ENCODE results near the gene NUDT14. TPM values are rescaled to one million over a fixed set of nuclear protein-coding genes. Genes with fewer than 3 reads are reported as not detected.

The NUDT14 gene
- total RNA-seq, 1 experiment from 2014 or later = 75.3 TPM

DNA sequence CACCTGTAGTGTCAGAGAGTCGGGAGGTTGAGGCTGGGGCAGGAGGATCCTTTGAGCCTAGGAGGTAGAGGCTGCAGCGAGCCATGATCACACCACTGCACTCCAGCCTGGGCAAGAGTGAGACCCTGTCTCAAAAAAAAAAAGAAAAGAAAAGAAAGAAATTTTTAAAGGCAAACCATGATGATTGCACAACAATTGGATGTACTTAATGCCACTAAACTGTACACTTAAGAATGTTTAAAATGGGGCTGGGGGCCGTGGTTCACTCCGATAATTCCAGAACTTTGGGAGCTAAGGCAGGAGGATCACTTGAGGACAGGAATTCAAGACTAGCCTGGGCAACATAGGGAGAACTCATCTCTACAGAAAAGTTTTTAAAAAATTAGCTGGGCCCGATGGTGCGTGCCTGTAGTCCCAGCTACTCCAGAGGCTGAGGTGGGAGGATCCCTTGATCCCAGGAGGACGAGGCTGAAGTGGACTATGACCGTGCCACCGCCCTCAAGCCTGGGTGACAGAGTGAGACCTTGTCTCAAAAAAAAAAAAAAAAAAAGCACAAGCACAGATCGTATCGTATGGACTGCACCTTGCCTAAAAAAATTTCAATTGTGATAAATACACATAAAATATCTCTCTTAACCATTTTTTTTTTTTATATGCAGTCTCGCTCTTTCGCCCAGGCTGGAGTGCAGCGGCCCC lies 45.3 kb downstream of the NUDT14 start:
- Histone ChIP-seq H3K4me3 (ENCODE audit: low read depth in 2 of 2, low read length in 2 of 2) (no peak overlapping the region), H3K27ac (ENCODE audit: low read length) (no peak overlapping the region), H3K9me3 (ENCODE audit: control insufficient read depth, insufficient read depth, low read depth, low read length) (no peaks in the 10 kb centered on the region), H3K27me3 (ENCODE audit: control insufficient read depth, insufficient read depth, low read length) (no peaks in the 10 kb centered on the region), H3K36me3 (ENCODE audit: control insufficient read depth, insufficient read depth, low read length) (no peaks in the 10 kb centered on the region), H3K4me1 (ENCODE audit: control insufficient read depth, insufficient read depth, low read length) (no peaks in the 10 kb centered on the region)
- BruUV-seq (replicated peaks) = no TSS peak
- TF ChIP-seq TCF7L2 (IDR thresholded peaks at IDR 0.05; ENCODE audit: low read depth, low read length) (no peak), POLR2AphosphoS5 (IDR thresholded peaks at IDR 0.05; ENCODE audit: low read depth, low read length) (no peak)
- TF ChIP-seq, protein P1, sequence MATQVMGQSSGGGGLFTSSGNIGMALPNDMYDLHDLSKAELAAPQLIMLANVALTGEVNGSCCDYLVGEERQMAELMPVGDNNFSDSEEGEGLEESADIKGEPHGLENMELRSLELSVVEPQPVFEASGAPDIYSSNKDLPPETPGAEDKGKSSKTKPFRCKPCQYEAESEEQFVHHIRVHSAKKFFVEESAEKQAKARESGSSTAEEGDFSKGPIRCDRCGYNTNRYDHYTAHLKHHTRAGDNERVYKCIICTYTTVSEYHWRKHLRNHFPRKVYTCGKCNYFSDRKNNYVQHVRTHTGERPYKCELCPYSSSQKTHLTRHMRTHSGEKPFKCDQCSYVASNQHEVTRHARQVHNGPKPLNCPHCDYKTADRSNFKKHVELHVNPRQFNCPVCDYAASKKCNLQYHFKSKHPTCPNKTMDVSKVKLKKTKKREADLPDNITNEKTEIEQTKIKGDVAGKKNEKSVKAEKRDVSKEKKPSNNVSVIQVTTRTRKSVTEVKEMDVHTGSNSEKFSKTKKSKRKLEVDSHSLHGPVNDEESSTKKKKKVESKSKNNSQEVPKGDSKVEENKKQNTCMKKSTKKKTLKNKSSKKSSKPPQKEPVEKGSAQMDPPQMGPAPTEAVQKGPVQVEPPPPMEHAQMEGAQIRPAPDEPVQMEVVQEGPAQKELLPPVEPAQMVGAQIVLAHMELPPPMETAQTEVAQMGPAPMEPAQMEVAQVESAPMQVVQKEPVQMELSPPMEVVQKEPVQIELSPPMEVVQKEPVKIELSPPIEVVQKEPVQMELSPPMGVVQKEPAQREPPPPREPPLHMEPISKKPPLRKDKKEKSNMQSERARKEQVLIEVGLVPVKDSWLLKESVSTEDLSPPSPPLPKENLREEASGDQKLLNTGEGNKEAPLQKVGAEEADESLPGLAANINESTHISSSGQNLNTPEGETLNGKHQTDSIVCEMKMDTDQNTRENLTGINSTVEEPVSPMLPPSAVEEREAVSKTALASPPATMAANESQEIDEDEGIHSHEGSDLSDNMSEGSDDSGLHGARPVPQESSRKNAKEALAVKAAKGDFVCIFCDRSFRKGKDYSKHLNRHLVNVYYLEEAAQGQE (IDR thresholded peaks at IDR 0.05; ENCODE audit: insufficient read depth in 1 of 2, low read depth in 2 of 2, low read length in 1 of 2) = no peak
- intact Hi-C loops (cut with micrococcal nuclease; ENCODE audit: unreplicated experiment) (no loop called here), in situ Hi-C loops (cut with HindIII; ENCODE audit: low pct_unique_long_range_greater_than_20kb, low sequenced_read_pairs) (no loop called here)
- CTCF ChIA-PET = no interaction called here
- POLR2A ChIA-PET = no interaction called here
- ATAC-seq (no peak), DNase-seq (ENCODE audit: low read depth, low spot score) (no peak)

DNA sequence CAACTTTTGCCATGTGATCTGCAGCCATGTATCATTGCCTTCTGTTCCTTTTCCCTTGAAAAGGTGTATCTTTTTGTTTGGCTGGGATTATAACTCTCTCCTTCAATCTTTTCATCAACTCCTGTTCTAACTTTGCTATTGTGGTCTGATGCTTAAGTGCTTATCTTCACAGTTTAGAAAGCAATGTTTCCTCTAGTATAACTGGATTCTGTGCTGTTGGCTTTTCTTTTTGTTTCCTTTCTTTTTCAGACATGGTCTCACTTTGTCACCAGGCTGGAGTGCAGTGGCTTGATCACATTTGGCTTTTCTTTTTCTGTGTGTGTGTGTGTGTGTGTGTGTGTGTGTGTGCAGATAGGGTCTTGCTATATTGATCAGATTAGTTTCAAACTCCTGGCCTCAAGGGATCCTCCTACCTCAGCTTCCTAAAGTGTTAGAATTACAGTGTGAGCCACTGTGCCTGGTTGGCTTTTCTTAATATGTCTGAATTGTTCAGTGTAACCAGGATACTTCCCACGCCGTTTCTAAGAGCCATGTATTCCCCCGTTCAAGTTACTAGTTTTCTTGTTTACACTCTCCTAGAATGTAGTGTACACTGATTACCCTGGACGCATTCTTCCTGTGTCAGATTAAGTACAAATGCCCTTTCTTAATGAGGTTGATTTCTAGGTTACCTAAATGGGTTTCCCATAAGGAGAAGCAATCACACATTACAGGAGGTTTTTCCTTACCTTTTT lies 48.0 kb downstream of the NUDT14 start:
- Histone ChIP-seq H3K4me3 (ENCODE audit: low read depth in 2 of 2, low read length in 2 of 2) (no peak overlapping the region), H3K36me3 (ENCODE audit: control insufficient read depth, insufficient read depth, low read length) (no peaks in the 10 kb centered on the region), H3K27ac (ENCODE audit: low read length) (no peak overlapping the region), H3K27me3 (ENCODE audit: control insufficient read depth, insufficient read depth, low read length) (no peaks in the 10 kb centered on the region), H3K9me3 (ENCODE audit: control insufficient read depth, insufficient read depth, low read depth, low read length) (no peaks in the 10 kb centered on the region), H3K4me1 (ENCODE audit: control insufficient read depth, insufficient read depth, low read length) (no peaks in the 10 kb centered on the region)
- no TSS peak for BruUV-seq (replicated peaks)
- TF ChIP-seq SIN3A (IDR thresholded peaks at IDR 0.05; ENCODE audit: borderline replicate concordance, insufficient read depth, low read depth, low read length) (no peak), TCF7L2 (IDR thresholded peaks at IDR 0.05; ENCODE audit: low read depth, low read length) (no peak), POLR2AphosphoS5 (IDR thresholded peaks at IDR 0.05; ENCODE audit: low read depth, low read length) (no peak)
- TF ChIP-seq, protein P2, sequence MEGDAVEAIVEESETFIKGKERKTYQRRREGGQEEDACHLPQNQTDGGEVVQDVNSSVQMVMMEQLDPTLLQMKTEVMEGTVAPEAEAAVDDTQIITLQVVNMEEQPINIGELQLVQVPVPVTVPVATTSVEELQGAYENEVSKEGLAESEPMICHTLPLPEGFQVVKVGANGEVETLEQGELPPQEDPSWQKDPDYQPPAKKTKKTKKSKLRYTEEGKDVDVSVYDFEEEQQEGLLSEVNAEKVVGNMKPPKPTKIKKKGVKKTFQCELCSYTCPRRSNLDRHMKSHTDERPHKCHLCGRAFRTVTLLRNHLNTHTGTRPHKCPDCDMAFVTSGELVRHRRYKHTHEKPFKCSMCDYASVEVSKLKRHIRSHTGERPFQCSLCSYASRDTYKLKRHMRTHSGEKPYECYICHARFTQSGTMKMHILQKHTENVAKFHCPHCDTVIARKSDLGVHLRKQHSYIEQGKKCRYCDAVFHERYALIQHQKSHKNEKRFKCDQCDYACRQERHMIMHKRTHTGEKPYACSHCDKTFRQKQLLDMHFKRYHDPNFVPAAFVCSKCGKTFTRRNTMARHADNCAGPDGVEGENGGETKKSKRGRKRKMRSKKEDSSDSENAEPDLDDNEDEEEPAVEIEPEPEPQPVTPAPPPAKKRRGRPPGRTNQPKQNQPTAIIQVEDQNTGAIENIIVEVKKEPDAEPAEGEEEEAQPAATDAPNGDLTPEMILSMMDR (IDR thresholded peaks at IDR 0.05) = no peak
- TF ChIP-seq, protein P1 (IDR thresholded peaks at IDR 0.05; ENCODE audit: insufficient read depth in 1 of 2, low read depth in 2 of 2, low read length in 1 of 2) = no peak
- CTCF ChIA-PET = no interaction called here
- intact Hi-C loops (cut with micrococcal nuclease; ENCODE audit: unreplicated experiment) (no loop called here), in situ Hi-C loops (cut with HindIII; ENCODE audit: low pct_unique_long_range_greater_than_20kb, low sequenced_read_pairs) (no loop called here)
- ATAC-seq (no peak), DNase-seq (ENCODE audit: low read depth, low spot score) (no peak)
- POLR2A ChIA-PET = no interaction called here
